Mucosa of stomach (tissue), 1 donor: ENCODE results near the gene LRBA.
"Not testable (repeated sequence)": the region's sequence is repeated elsewhere in the genome, so short reads cannot be mapped to it uniquely, and the experiment has no call there.

Source experiments
- H3K27me3 ChIP-seq: one replicate; pipeline ENCODE4 v1.7.0; 2013; ENCODE audit warnings: mild to moderate bottlenecking, low read length; ENCODE audit not compliant: control insufficient read depth, insufficient read depth
- H3K36me3 ChIP-seq: one replicate; pipeline ENCODE4 v1.7.0; 2013; ENCODE audit warnings: low read length; ENCODE audit not compliant: control insufficient read depth, insufficient read depth
- H3K4me1 ChIP-seq: one replicate; pipeline ENCODE4 v1.7.0; 2013; ENCODE audit warnings: mild to moderate bottlenecking, low read length; ENCODE audit not compliant: control insufficient read depth, insufficient read depth
- H3K4me3 ChIP-seq: one replicate; pipeline ENCODE4 v1.7.0; 2013; ENCODE audit warnings: low read length
- H3K9ac ChIP-seq: one replicate; pipeline ENCODE4 v1.7.0; 2013; ENCODE audit warnings: mild to moderate bottlenecking, low read length, moderate library complexity
- H3K9me3 ChIP-seq: one replicate; pipeline ENCODE4 v1.7.0; 2013; ENCODE audit warnings: mild to moderate bottlenecking, low read length, moderate library complexity; ENCODE audit not compliant: control insufficient read depth
- donor health status: Pancreatic carcinoma.

The LRBA gene

DNA sequence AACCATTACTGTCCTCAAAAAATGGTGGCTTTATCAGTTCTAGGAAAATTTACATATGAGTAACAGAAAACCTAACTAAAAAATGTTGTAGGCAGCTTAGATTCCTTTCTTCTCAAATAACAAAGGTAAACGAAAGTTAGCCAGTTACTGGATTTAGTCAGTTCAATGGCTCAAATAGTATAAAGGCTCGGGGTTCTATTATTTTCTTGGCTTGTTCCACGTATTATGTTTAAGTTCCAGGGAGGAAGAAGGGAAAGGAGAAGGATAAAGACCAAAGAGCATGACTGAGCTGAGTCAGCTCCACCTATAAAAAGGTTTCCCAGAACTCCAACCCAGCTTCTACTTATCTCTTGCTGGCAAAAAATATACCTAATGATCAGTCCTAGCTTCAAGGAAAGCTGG lies 474.1 kb downstream of the LRBA start:
- H3K36me3 ChIP-seq = no peaks in the 10 kb centered on the region
- H3K27me3 ChIP-seq = no peaks in the 10 kb centered on the region
- no peaks in the 10 kb centered on the region for H3K9me3 ChIP-seq
- H3K9ac ChIP-seq = no peak overlapping the region
- H3K4me1 ChIP-seq = no peaks in the 10 kb centered on the region
- H3K4me3 ChIP-seq = no peak overlapping the region

- no peaks in the 10 kb centered on the region for H3K9me3 ChIP-seq
- no peaks in the 10 kb centered on the region for H3K4me1 ChIP-seq
- no peaks in the 10 kb centered on the region for H3K27me3 ChIP-seq
- H3K4me3 ChIP-seq = no peak overlapping the region
- no peaks in the 10 kb centered on the region for H3K36me3 ChIP-seq
- H3K9ac ChIP-seq = no peak overlapping the region
These were observed 474.5 kb downstream of the LRBA start for GRCh38 chr4:150540536-150540935.

DNA sequence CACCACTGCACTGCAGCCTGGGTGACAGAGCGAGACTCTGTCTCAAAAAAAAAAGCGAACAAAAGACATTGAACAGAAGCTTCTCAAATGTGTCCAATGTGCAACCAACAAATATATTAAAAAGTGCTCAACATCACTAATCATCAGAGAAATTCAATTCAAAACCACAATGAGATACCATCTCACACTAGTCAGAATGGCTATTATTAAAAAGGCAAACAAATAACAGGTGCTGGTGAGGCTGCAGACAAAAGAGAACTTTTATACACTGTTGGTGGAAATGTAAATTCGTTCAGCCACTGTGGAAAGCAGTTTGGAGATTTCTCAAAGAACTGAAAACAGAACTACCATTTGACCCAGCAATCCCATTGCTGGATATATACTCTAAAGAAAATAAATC lies 477.2 kb downstream of the LRBA start:
- not testable (repeated sequence) for H3K4me1 ChIP-seq, H3K27me3 ChIP-seq, H3K36me3 ChIP-seq, H3K9me3 ChIP-seq, H3K4me3 ChIP-seq, H3K9ac ChIP-seq

DNA sequence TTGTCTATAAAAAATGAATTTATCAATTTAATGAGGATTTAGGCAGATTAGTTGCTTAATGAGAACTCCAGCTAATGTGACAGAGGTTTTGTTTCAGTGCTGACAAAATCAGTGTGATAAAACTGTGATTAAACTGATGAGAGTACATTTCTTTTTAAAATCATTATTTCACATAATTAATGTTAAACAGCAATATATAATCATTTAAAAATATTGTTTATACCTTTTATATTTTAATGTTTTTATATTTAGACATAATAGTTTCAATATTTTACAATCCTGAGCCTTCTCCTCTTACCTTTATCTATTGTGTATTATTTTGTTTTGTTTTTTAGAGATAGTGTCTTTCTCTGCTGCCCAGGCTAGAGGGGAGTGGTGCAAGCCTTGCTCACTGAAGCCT lies 480.3 kb downstream of the LRBA start:
- Histone ChIP-seq H3K27me3 (no peaks in the 10 kb centered on the region), H3K4me1 (no peaks in the 10 kb centered on the region), H3K4me3 (no peak overlapping the region), H3K9ac (no peak overlapping the region), H3K36me3 (no peaks in the 10 kb centered on the region), H3K9me3 (no peaks in the 10 kb centered on the region)

- Histone ChIP-seq H3K9me3 (no peaks in the 10 kb centered on the region), H3K4me3 (no peak overlapping the region), H3K9ac (no peak overlapping the region), H3K36me3 (no peaks in the 10 kb centered on the region), H3K4me1 (no peaks in the 10 kb centered on the region), H3K27me3 (no peaks in the 10 kb centered on the region)
These were observed 481.4 kb downstream of the LRBA start for GRCh38 chr4:150533673-150534072.

DNA sequence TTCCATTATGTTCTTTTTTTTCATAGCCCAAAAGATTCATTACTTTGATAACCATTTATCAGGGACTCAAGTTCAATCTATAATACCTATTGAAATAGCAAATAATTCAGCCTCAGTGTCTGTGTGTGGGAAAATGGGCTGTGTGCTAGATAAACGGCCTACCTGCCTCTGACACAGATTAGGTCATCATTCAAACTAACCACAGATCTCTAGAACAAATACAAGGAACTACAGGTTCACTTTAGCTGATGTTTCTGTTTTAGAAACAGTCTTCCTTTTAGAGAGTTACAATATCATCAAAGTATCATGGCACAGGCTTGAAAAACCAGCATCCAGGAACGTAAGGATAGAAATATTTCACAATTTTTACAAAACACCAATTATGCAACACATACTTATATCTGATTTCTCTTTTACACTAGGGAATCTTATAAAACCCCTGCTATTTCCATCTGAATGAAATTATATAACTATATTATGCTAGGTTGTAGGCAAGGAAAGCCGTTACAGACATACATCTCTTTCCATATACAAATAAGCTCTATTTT lies 489.7 kb downstream of the LRBA start:
- H3K9me3 ChIP-seq = no peaks in the 10 kb centered on the region
- H3K4me1 ChIP-seq = no peaks in the 10 kb centered on the region
- H3K27me3 ChIP-seq = no peaks in the 10 kb centered on the region
- H3K36me3 ChIP-seq = no peaks in the 10 kb centered on the region
- H3K4me3 ChIP-seq = no peak overlapping the region
- H3K9ac ChIP-seq = no peak overlapping the region

DNA sequence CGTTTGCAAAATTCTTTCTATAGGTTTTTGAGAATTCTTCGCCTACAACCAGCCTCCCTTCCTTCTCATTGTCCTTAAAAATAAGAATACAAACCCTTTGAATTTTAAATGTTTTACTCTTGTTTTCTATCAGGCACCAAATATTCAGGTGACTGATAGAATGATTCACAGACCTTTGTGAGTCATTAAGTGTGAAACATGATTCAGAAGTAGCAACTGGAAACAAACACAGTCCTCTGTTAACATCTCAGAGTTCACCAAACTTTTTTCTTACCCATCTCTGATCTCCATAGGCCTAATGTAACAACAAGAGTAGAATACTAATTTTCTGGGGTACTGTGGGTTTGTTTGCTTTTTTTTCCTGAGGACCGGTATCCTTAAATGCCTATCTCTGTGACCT lies 496.5 kb downstream of the LRBA start:
- H3K36me3 ChIP-seq = no peaks in the 10 kb centered on the region
- no peaks in the 10 kb centered on the region for H3K9me3 ChIP-seq

DNA sequence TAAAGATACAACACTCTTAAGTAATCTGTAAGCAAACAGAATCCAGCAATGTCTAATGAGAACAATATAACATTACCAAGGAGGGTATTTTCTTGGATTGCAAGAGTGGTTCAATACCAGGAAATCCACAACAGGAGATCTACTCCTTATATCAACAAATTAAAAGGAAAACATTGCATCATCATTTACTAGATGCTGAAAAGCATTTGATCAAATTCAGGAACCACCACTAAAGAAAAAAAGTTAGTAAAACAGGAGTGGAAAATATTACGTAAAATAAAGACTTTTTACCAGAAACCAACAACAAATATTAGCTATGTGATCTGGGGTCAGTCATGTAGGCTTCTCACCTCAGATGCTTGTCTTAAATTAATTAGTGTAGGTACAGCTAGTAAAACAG lies 499.9 kb downstream of the LRBA start:
- no peaks in the 10 kb centered on the region for H3K4me1 ChIP-seq
- no peaks in the 10 kb centered on the region for H3K27me3 ChIP-seq
- H3K36me3 ChIP-seq = no peaks in the 10 kb centered on the region
- no peak overlapping the region for H3K4me3 ChIP-seq
- no peak overlapping the region for H3K9ac ChIP-seq
- no peaks in the 10 kb centered on the region for H3K9me3 ChIP-seq

More for the DNA sequence above, 496.5 kb downstream of the LRBA start:
- H3K4me3 ChIP-seq = no peak overlapping the region
- H3K9ac ChIP-seq = no peak overlapping the region
- H3K27me3 ChIP-seq = no peaks in the 10 kb centered on the region
- no peaks in the 10 kb centered on the region for H3K4me1 ChIP-seq

DNA sequence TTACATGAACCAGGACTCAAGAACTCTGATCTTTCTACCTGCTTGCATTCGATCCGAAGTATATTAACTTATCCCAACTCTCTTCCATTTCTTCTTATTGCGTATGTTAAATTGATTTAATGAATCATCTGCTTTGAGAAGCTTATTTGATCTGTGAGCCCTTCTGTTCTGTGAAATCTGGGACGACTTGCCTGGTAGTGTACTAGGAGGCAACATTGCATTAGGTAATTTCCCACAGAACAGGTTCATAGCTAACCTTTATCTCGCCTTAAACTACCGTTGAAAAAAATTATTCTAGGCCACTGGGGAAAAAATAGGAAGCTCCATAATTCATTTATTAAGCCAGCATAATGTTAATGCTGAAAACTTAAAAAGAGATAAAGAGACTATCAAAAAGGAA lies 500.4 kb downstream of the LRBA start:
- H3K4me1 ChIP-seq = no peaks in the 10 kb centered on the region
- H3K9ac ChIP-seq = no peak overlapping the region
- no peaks in the 10 kb centered on the region for H3K36me3 ChIP-seq
- no peaks in the 10 kb centered on the region for H3K9me3 ChIP-seq
- no peak overlapping the region for H3K4me3 ChIP-seq
- H3K27me3 ChIP-seq = no peaks in the 10 kb centered on the region

GRCh38 chr4:150510176-150510865 lies 504.8 kb downstream of the LRBA start:
- Histone ChIP-seq H3K4me1 (no peaks in the 10 kb centered on the region), H3K27me3 (no peaks in the 10 kb centered on the region), H3K36me3 (no peaks in the 10 kb centered on the region), H3K4me3 (no peak overlapping the region), H3K9me3 (no peaks in the 10 kb centered on the region), H3K9ac (no peak overlapping the region)

DNA sequence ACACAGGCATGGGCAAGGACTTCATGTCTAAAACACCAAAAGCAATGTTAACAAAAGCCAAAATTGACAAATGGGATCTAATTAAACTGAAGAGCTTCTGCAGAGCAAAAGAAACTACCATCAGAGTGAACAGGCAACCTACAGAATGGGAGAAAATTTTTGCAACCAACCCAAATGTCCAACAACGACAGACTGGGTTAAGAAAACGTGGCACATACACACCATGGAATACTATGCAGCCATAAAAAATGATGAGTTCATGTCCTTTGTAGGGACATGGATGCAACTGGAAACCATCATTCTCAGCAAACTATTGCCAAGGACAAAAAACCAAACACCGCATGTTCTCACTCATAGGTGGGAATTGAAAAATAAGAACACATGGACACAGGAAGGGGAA lies 507.4 kb downstream of the LRBA start:
- H3K36me3 ChIP-seq, H3K9ac ChIP-seq, H3K4me3 ChIP-seq, H3K27me3 ChIP-seq, H3K4me1 ChIP-seq, H3K9me3 ChIP-seq: not testable (repeated sequence)

GRCh38 chr4:150501983-150502382 lies 513.1 kb downstream of the LRBA start:
- Histone ChIP-seq H3K27me3 (no peaks in the 10 kb centered on the region), H3K4me1 (no peaks in the 10 kb centered on the region), H3K36me3 (no peaks in the 10 kb centered on the region), H3K4me3 (no peak overlapping the region), H3K9me3 (no peaks in the 10 kb centered on the region), H3K9ac (no peak overlapping the region)
